Measurements from ENCODE around the gene NRCAM.

DNA sequence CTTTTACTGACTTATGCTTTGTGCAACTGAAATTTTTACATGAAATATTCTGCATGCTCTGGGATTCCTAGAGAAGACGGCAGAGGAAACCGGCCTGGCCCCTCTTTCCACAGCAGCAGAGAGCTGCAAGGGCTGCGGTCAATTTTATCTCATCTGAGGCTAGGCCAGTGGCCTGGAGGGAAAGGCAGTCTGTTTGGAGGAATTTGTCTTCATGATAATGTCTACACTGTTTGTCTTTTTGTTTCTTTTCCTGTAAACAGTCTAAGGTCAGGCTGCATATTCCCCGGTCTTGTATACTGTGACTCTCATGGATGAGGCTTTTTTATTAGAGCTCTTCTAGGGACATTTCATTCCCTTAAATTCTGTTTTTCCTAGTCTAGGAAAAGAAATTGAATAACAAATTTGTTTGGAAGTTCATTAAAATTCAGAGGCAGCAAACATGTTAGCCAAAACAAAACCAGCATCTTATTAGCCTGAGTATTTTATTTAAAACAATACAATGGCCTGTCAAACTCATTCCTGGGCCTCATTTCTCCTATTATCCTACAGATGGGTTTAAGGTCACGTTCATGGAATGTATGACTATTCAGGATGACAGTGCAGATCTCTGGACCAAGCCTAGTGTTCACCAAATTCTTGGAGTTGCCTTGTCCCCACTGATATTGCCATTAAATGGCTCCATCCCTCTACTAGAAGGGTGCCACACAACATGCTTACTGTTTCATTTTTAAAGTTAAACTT is 352.5 kb downstream of the NRCAM start:
- TF ChIP-seq, protein P1, sequence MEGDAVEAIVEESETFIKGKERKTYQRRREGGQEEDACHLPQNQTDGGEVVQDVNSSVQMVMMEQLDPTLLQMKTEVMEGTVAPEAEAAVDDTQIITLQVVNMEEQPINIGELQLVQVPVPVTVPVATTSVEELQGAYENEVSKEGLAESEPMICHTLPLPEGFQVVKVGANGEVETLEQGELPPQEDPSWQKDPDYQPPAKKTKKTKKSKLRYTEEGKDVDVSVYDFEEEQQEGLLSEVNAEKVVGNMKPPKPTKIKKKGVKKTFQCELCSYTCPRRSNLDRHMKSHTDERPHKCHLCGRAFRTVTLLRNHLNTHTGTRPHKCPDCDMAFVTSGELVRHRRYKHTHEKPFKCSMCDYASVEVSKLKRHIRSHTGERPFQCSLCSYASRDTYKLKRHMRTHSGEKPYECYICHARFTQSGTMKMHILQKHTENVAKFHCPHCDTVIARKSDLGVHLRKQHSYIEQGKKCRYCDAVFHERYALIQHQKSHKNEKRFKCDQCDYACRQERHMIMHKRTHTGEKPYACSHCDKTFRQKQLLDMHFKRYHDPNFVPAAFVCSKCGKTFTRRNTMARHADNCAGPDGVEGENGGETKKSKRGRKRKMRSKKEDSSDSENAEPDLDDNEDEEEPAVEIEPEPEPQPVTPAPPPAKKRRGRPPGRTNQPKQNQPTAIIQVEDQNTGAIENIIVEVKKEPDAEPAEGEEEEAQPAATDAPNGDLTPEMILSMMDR (IDR thresholded peaks at IDR 0.05): no peak
- no peak for TF ChIP-seq POLR2AphosphoS5 (IDR thresholded peaks at IDR 0.05; ENCODE audit: insufficient read depth in 1 of 2, low read depth in 1 of 2)

Data from vagina (tissue), 2 donors.